DND-41 (cell line): Measurements from ENCODE around the gene JADE2.

Source experiments
- EZH2 ChIP-seq: IDR thresholded peaks from 3 replicates; pipeline ENCODE4 v1.6.1; 2012; ENCODE audit warnings: borderline replicate concordance, low read depth, mild to moderate bottlenecking, moderate library complexity, low read length, inconsistent platforms; ENCODE audit not compliant: severe bottlenecking
- TF ChIP-seq, protein P1 (sequence below): IDR thresholded peaks from 2 replicates; pipeline ENCODE4 v1.5.1; 2012; ENCODE audit warnings: borderline replicate concordance, low read length, moderate library complexity, mild to moderate bottlenecking; ENCODE audit not compliant: poor library complexity, severe bottlenecking; ENCODE audit errors: extremely low read depth

DNA sequence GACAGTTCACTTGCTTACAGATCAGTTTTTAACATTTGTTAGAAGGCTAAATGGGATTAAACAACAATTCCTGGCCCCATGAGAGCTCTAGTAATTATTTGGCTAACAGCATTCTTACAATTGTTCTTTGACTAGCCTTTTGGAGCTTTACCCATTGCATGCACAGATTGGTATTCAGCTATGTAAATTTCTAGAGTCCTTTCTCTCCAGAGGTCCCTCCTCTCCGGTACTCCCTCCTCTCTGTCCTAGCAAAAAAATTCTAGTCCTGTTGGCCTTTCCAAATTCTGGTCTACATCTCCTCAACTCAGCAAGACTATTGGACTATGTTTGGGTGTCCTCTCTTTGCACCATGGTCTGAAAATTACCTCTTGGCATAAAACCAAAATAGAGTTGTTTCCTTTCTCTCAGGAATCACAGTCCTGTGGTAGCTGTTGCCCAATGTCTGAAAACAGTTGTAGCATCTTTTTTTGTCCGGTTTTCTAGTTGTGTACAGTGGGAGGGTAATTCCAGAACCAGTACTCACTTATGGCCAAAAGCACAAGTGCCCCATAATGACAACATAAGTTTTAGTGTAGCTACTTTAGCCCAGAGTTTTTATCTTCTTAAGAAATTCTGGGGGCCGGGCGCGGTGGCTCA lies 89.1 kb downstream of the JADE2 start:
- TF ChIP-seq, protein P1, sequence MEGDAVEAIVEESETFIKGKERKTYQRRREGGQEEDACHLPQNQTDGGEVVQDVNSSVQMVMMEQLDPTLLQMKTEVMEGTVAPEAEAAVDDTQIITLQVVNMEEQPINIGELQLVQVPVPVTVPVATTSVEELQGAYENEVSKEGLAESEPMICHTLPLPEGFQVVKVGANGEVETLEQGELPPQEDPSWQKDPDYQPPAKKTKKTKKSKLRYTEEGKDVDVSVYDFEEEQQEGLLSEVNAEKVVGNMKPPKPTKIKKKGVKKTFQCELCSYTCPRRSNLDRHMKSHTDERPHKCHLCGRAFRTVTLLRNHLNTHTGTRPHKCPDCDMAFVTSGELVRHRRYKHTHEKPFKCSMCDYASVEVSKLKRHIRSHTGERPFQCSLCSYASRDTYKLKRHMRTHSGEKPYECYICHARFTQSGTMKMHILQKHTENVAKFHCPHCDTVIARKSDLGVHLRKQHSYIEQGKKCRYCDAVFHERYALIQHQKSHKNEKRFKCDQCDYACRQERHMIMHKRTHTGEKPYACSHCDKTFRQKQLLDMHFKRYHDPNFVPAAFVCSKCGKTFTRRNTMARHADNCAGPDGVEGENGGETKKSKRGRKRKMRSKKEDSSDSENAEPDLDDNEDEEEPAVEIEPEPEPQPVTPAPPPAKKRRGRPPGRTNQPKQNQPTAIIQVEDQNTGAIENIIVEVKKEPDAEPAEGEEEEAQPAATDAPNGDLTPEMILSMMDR: no peak
- no peak for TF ChIP-seq EZH2
